NCI-H1105 treated with DMSO at 0.1 percent for 48 hours (cell line): ENCODE data around the gene PIRT.

Experiments
- DNase-seq: peaks from one replicate; lab custom pipeline; 2025; lab: John Stamatoyannopoulos, UW

Gene PIRT

DNA sequence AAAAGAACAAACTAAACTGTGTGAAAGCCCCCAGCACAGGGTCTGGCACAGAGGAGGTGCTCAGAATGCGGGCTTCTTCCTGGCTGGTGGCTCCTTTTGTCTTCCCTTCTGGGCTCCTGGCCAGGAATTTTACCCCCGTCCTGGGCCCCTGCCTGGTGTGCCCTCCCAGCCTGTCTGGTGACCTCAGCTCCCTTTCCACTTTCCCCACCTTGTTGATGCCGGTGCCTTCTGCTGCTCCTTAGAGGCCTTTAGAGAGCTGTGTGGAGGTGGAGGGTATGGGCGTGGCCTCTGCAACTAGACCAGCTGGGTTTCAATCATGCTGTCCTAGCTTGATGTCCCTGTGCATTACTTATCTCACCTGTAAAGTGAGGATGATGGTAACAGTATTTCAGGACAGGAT, 16.8 kb downstream of the PIRT start:
- DNase-seq, result no peak

DNA sequence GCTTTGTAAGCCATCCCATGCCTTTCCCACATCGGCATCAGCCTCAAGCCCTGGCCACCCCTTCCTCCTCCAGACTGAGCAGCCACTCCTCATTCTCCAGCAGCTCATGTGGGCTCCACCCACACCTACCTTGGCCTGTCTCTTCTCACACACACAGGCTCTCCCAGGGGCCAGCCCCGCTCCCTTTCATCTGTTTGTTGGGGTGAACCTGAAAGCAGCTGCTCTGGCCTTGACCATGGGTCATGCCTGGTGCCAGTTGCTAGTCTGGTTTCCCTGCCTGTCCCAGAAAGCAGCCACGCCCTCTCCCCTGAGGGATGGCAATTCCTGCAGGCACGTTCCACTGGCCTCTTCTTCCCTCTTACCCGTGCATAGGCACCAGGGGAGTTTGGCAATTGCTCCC, 22.6 kb downstream of the PIRT start:
- DNase-seq, result no peak

DNA sequence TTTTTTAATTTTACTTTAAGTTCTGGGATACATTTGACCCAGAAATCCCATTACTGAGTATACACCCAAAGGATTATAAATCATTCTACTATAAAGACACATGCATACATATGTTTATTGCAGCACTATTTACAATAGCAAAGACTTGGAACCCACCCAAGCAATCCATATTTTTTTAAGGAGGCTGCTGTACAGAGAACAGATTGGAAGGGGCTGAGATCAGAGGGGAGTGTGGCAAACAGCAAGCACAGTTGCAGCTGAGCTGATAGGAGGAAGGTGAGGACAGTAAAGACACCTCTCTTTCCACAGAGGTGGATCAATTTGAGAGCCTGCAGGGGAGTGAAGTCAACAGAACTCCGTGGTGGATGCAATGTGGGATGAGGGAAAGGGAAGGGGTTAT, 23.8 kb downstream of the PIRT start:
- DNase-seq, result no peak

DNA sequence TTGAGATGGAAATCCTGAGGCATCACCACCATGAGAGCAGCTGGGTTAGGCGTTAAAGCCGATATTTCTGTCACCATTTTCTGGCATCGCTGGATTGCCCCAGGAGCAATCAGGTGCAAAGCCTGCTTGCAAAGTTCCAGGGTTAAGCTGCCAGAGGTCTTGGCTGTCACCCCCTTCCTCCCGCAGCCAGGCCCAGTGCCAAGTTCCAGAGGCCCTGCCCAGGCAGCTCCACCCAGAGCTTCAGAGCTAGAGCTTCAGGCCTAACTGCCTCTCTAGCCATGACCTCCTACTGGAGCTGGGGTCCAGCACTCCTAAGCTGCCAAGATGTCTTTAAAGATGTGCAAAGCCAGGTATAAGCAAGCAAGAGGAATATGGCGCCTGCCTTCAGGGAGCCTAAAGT, 25.2 kb downstream of the PIRT start:
- DNase-seq, result no peak

DNA sequence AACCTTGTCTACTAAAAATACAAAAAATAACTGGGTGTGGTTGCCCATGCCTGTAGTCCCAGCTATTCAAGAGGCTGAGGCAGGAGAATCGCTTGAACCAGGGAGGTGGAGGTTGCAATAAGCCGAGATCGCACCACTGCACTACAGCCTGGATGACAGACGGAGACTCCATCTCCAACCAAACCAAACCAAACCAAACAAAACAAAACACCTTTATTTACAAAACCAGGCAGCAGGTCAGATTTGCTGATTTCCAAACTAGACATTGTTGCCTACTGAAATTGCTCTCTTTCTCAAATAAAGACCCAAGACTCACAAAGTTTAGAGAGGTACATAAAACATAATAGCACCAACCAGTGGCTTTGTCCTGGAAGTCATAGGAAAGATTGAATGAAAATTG, 28.3 kb downstream of the PIRT start:
- no peak for DNase-seq

DNA sequence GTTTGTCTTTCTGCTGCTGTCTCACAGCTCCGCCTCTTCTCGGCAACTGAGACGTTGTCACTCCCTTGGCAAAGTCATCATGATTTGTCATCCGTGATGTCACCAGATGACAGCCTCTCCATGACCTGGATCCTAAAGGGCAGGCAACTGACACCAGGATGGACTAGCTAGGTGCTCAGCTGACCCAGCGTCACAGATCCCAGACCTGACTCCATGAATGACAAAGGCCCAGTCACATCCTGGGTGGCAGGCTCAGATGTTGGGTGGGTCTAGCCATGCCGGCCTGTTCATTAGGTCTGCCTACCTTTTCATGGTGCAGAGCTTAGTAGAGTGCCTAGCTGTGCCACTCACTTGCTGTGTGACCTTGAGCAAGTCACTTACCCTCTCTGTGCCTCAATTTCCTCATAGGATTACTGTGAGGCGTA, 30.2 kb downstream of the PIRT start:
- DNase-seq, result no peak

DNA sequence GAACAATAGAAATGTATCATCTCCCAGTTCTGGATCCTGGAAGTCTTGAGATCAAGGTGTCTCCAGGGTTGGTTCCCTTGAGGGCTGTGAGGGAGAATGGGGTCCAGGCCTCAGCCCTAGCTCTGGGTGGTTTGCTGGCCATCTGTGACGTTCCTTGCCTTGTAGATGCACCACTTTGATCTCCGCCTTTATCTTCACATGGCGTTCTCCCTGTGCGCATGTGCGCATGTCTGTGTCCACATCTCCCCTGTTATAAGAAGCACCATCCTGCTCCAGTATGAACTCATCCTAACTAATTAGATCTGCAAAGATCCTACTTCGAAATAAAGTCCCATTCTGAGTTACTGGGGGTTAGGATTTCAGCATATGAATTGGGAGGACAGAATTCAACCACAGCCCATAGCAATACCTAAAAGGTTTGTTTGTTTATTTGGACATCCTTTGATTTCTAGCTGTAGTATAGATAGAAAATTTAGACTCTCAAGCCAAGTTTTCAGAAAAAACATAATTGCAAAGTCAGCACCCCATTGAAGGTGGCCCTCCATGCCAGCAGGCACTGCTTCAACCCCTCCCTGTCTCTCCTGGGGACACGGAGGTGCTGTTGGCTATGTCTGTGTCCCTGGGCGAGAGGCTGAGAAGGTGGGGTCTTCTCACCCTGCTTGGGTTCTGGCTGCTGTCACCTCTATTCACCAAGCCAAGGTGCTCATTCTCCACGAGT, 31.2 kb downstream of the PIRT start:
- no peak for DNase-seq

DNA sequence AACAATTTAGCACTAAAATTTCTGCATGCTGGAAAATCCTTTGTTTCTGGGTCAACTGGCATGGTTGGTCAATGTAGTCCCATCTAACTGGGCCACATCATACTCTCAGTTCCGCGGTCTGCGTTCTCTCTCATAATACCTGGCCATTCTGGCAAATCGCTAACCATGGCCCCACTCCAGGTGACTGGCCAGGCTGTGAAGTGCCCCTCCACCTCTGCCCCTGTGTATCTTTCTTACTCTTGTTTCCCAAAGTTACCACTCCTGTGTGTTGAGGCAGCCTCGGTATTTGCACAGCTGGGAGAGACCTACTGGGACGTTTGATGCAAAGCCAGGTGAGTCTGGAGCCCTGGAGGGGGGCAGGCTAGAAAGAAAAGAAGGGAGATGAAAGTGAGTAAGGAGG, 32.0 kb downstream of the PIRT start:
- DNase-seq, result no peak

DNA sequence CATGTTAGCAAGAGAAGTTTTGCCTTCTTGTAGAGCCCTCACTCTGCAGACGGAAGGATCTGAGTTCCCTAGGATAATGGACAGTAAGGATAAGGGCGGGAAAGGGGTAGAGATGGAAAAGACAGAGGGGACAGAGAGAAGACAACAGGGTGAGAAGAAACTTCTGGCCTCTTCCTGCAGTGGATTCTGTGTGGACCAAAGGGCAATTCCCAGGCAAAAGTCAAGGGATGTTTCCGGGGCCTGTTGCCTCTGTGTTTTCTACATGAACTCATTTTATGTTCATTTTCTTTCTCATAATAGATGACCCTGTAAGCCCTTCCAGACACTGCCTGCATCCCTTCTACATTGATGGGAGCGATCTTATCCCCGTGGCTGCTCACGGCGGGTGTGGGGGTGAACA, 33.3 kb downstream of the PIRT start:
- DNase-seq, result no peak

DNA sequence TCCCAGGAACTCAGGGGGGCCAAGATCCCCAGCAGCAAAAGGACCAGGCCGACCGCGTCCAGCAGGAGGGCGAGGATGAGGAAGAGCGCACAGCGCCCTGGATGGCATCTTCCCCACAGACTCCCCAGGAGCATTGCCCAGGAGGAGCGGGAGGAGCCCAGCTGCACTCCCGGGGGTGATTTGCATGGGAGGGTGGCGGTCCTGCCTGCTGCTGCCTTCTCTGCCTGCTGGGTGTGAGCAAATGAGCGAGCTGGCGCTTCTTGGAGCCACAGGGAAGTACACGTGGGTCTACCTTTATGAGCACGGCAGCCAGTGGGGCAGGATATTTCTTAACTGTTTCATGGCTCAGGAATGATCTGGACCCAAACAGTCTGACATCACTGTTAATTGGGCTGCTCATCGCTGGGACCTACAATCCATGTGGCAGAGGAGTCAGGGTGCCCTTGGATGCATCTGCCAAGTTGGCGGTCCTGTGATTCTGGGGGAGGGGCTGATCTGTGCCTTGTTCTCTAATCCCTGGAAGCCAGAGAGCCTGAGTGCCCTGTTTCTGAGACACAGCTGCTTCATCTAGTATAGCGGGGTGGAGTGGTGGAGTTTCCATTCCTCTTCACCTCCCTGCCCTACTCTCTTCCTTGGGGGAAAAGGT, 33.9 kb downstream of the PIRT start, which contains the start of gene TMEM238L:
Gene TMEM238L, minus strand, starts transcription at position 270 of the 646 bp plus-strand sequence. Its CDS starts 136 bp downstream, at position 134.
- DNase-seq, result no peak

DNA sequence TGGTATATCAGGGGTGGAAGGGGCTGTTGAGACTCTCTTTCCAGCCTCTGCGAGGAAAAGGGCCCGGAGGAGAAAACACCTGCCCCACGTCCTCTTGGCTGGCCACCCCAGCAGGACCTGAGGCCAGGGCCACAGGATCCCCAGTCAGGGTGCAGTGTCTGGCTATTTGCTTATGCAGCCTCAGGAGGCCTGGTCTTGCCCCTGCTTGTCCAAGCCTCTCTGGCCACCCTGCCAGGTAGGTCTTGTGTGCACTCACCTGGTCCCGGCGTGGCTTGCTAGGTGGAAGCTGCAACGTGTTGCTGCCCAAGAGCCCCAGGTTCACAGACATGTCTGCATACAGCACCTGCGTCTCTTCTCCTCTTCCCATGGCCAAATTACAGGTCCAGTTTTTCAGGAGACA, 34.5 kb downstream of the PIRT start:
- no peak for DNase-seq

DNA sequence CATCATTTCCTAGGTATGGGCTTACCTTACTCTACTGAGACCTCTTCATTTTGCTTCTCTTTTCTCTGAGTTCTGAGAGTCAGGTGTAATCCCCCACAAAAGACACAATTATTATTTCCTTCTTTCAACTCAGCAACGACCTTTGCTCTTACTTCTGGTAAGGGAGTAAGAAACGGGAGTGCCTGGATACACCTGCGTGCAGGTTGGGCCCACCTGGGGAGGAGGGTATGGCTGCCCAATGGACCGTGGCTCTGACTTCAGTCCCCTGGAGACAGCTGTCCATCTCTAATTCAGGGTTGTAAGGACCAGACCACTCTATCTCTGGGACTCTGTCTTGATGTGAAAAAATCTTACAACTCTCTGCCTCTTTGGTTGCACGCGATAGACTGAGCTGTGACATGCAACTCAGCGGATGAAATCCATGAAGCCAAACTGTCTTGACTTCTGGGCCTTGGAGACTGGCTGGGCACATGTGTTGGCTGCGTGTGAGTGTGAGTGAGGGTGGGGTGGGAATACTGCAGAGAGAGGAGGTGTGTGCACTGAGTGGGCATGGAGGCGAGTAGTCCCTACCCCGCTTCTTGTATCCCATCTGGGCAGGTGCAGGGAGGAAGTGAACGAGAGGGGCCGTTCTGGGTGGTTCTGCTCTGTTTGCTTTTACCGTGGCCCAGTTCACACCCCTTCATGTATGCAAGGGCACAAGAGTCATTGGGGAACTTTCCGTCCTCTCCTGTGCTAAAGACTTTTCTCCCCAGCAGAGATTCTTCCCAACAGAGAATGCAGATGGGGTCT, 35.2 kb downstream of the PIRT start:
- no peak for DNase-seq

DNA sequence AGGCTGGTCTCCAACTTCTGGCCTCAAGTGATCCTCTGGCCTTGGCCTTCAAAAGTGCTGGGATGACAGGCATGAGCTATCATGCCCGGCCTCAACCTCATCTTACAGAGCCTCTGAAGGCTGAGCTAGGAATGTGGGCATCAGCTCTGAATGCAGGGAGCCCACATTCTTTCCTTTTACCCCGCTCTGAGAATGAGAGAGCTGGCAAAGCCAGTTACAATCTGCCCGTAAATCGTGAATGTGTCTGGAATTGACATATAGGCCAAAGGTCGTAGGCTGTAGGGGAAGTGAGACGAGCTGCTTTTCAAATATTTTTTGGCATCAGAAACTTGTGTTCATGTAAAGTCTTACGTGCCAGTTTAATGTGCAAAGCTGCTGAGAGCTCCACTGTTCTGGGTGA, 38.5 kb downstream of the PIRT start:
- DNase-seq, result no peak

DNA sequence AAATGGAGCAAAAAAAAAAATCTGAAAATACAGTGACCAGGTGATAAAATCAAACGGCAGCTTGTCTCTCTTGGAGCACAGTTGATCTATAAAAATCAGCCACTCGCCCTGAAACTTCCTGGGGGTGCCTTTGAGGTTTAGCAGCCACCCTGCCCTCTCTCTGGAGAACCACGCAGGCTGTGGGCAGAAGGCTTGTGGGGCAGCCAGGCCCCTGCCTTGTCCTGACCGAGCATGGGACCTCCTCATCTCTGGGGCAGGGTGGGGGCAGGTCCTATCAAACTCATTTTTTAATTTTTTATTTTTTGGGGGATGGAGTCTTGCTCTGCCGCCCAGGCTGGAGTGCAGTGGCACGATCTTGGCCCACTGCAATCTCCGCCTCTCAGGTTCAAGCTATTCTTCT, 39.0 kb downstream of the PIRT start:
- no peak for DNase-seq

DNA sequence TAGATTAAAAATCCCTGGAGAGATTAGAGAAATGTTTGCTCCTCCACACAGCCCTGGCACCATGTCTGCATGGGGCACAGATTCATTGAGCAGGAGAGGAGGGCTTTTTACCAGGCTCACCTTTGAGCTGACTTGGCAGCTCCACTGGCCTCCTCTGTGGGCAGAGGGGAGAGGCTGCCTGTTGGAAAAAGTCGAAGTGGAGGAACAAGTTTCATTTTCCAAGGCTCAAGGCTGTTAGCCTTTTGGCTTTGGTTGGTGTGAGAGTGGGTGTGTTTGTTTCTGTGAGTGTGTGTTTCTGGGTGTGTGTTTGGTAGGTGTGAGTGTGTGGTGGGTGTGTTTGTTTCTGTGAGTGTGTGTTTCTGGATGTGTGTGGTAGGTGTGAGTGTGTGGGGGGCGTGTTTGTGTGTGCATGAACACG, 39.5 kb downstream of the PIRT start:
- DNase-seq, result no peak

DNA sequence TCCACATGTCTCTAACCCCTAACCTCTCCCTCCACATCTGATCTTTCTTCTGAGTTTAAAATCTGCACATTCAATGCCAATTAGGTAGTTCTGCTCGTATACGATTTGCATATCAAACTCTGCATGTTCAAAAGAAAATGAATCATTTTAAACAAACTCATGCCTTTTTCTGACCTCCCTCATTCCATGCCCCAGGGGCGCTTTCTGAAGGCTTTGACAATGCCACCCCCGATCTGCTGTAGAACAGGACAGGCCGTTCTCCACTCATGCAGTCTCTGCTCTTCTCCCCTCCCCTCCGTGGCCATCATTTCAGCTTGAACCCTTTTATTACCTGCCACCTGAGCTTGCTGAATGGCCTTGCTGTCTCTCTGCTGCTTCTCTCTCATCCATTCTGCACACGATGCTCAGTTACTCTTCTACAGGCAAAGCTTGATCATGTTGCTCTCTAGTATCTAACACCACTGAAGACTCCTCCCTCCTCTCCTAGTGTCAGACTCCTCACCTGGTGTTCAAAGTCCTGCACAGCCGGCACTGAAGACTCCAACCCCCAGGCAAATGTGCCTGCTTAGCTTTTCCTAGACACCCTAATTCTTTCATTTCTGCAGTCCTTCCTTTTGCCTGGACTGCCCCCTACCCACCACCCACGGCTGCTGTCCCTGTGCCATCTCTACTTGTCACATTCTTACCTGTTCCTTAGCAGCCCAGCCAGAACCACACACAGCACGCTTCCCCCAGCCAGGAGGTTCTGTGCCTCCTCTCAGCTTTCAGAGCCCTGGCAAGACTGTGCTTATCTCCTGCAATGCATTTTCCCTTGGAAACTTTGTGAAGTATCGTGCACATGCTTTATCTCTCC, 40.2 kb downstream of the PIRT start:
- no peak for DNase-seq

DNA sequence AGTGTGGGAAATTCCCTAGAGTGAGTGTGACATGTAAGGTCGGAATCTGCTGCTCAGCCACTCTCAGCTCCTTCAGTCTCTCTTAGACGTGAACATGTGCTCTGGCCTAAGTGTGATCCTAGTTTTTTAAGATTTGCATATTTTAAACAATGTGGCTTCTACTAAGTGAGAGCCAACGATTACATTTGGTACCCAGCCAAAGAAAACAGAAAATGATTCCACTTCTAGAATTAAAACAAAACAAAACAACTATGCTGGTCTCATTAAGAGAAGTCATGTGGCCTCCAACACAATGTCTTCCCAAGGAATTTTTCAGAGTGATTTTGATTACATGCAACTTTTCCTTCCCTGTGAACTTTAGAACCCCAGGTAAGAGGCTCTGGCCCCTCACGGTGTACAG, 44.1 kb downstream of the PIRT start:
- no peak for DNase-seq

DNA sequence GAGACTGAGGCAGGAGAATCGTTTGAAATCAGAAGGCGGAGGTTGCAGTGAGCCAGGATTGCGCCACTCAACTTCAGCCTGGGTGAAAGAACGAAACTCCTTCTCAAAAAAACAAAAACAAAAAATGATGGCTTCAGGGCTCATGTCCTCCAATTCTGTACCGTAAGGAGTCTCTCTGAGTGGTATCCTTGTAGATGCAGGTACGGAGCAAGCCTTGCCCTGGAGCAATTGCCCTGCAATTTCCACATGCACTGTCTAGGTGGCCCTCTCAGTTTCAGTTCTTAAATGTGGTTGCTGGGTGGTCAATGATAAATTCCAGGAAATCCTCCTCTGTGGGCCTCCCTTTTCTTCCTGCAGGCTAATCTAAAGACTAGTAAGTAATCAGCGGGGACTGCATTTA, 44.6 kb downstream of the PIRT start:
- DNase-seq, result no peak

DNA sequence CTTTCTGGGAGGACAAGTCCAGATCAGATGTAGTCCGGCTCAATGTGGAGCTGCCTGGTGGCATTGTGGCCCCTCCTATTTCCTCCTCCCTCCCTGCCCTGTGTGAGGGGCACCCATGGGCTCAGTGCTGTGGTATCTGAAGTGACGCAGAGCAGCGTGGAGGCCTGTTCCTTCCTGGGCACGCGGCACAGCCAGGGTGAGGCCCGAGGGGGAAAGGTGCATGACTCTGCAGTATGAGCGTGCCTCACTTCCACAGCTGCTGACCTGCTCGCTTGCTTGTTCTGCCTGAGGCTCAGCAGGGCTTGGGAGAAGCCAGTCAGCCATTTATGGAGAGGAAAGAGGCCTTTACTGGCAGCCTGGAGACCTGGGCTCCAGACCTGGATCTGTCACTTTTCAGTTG, 45.7 kb downstream of the PIRT start:
- no peak for DNase-seq

DNA sequence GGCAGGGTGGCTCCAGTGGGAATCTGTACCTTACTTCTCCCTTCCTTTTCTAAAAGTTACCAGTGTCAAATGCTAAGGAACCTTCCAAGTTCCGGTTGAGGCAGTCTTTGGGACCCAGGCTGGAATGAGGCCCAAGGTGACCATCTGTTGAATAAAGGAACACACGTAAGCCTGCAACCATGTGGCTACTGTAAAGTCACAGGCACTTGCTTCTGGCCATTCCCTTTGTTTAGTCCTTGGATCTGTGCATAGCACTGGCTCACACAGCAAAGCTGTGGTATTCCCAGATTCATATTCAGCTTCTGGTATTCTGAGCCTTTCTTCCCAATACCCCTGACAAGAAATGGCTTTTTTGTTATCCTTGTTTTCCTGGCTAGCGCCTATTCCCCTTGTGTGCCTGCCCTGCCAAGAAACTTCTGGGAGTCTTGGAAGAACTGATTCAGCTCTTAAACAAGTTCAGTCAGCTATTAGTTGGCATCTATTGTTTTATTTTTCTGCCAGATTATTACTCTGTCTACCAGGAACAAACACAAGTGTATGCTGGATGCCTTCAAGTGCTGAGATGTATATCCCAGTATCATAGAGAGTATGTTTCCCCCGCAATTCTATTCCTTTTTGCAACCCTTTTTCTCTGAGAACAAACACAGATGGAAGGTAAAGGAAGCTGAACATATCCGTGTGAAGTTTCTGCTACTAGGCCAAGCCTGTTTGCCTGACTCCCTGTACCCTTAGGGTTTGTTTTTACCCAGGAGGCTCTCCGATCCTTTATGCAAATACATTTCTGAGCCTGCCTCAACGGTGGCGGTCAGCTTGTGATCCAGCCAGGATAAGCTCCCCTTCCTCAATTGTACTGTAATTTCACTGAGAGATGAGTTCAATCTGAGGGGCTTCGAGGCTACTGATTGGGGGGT, 47.1 kb downstream of the PIRT start:
- no peak for DNase-seq

DNA sequence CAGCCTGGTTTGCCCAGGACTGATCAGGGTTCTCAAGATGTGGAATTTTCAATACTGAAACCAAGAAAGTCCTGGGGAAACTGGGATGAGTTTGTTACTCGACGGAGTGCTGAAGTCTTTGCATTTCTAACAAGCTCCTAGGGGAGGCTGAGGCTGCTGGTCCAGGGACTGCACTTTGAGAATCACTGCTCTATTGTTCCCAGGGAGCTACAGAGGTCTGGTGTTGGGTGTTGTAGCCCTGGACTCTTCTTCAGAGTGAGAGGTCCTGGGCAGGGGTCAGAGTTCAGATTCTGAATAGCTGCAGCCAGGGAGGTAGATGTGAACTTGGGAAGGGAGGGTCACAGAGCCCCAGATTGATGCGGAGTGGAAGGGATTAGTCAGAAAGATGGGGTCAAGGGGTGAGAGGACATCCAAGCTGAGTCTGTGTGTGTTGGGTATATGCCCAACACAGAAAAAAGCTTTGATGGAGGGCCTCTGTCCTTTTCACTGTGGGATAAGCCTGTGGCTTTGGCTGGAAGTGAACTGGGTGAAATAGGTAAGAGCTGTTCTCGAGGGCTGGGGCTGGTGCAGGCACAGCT, 48.1 kb downstream of the PIRT start:
- no peak for DNase-seq
